ENCODE results near the gene SEM1.

The SEM1 gene

DNA sequence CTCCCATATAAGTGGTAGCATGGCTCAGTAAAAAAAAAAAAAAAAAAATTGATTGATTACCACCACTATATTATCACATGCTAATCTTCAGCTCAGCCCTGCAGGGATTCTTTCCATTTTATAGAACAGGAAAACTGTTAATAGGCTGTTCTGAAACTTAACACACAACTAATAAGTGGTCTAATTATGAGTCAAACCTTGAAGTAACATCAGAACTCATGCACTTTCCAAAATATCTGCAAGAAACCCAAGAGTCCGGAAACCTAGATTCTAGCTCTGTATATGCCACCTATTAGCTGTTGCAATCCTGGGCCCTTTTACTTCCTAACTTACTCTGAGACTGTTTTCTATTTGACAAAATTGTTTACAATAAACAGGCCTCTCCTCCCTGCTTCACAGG lies 23.9 kb downstream of the SEM1 start:
- TF ChIP-seq GATA3 (IDR thresholded peaks at IDR 0.05; ENCODE audit: low read depth, low read length): no peak
- no peak for TF ChIP-seq GATA2 (IDR thresholded peaks at IDR 0.05; ENCODE audit: low read depth, low read length)

DNA sequence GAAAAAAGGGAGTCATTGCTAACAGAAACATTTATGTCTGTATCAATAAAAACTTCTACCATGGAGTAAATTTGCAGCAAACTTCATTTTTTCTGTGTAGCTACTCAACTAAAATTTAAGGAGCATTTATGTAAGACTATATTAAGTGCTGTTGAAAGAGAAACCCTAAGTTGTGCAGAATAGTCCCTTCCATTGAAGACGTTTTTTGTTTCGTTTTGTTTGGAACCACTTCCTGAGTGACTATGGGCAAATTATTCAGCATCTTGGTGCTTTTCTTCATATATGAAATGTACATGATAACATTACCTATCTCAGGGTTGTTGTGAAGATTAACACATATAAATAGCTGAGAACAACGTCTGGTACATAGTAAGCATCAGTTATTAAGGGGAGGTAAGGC lies 24.3 kb downstream of the SEM1 start:
- TF ChIP-seq GATA3 (IDR thresholded peaks at IDR 0.05; ENCODE audit: low read depth, low read length): no peak
- TF ChIP-seq GATA2 (IDR thresholded peaks at IDR 0.05; ENCODE audit: low read depth, low read length): no peak

DNA sequence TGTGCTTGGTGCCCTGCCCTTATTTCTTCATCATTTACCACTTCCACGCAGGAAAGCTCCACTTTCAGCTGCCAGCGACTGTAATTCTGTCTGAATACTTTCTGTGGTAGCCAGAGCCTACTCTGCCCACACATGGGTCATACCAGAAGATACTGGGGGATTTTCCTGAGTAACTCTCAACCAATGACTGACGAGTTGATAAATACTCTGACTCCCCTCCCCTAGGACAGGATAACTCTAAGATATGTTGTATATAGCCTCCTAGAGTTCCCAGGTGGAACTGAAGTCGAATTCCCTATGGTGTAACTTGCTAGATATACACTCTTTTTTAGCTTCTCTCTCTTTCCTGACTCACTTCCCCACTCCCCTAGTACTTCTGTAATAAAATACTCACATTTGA lies 29.8 kb downstream of the SEM1 start:
- TF ChIP-seq GATA2 (IDR thresholded peaks at IDR 0.05; ENCODE audit: low read depth, low read length) (no peak), GATA3 (IDR thresholded peaks at IDR 0.05; ENCODE audit: low read depth, low read length) (no peak)

DNA sequence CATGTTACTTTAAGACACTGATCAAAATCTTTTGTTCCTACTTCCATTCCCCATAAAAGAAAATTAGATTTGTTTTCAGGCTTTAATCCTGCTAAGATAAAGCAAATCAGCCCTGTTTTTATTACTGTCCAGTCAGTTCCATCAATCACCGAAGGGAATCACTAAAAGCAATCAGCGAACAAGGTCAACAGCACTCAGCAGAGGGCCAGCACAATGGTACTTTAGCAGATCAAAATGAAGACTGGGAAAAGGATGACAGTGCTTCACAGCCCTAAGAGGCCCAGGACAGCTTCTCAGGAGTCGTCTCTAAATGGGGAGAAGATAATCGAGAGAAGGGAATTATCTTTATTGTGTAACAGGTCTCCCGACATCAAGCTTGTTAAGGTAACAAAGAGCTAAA lies 32.7 kb downstream of the SEM1 start:
- TF ChIP-seq GATA2 (IDR thresholded peaks at IDR 0.05; ENCODE audit: low read depth, low read length) (peak; percentile 23; the same call in 1 of the 2 replicates), GATA3 (IDR thresholded peaks at IDR 0.05; ENCODE audit: low read depth, low read length) (no peak)

DNA sequence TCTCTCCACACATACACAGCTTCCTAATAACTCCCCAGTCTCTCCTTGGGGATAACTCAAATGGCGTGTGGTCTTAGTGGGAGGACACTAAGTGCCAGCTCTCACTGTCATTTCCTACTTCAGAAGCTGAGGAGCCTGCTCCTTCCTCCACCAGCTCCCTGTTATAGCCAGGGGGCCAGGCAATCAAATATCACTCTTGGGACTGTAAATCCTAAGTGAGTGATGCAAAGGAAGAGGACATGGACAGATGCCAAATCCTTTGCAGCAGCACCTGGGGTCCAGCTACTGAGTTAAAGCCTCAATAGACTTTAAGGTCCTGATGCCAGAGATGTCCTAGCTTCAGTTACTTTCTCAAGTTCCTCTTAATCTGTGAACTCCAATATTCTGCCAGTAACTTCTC lies 34.1 kb downstream of the SEM1 start:
- TF ChIP-seq GATA2 (IDR thresholded peaks at IDR 0.05; ENCODE audit: low read depth, low read length): no peak
- no peak for TF ChIP-seq GATA3 (IDR thresholded peaks at IDR 0.05; ENCODE audit: low read depth, low read length)

DNA sequence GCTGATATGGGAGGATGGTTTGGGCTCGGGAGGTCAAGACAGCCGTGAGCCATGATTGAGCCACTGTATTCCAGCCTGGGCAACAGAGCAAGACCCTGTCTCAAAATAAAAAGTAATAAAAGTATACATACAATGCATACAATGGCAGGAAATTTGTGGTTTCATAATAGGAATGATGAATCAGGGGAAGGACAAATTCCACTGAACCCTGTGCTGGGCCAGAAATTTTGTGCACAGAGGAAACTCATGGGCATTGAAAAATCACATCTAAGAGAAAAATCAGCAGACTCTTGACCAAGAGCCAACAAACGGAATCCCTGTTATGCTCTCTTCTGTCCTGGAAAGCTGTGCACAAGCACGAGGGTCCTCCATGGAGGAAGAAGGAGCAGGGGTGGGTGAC lies 35.1 kb downstream of the SEM1 start:
- TF ChIP-seq GATA2 (IDR thresholded peaks at IDR 0.05; ENCODE audit: low read depth, low read length): no peak
- TF ChIP-seq GATA3 (IDR thresholded peaks at IDR 0.05; ENCODE audit: low read depth, low read length): no peak

DNA sequence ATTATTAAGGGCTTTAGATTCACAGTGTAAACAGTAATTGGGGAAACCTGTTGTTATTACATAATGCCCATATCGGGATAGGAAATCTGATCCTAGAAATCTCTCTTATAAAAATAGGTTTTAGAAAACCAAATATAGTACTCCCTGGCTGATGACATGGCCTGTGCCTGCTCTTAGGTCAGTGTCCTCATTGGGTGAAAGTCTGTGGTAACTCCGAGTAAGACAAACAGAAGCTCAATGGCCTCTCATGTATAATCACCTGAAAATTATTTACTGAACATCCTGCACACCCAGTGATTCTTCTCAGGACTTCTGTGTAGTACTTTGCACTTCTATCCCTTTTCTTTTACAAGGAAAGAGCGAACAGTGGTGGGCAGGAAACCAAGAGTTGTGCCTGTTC lies 37.8 kb downstream of the SEM1 start:
- TF ChIP-seq GATA2 (IDR thresholded peaks at IDR 0.05; ENCODE audit: low read depth, low read length): no peak
- no peak for TF ChIP-seq GATA3 (IDR thresholded peaks at IDR 0.05; ENCODE audit: low read depth, low read length)

DNA sequence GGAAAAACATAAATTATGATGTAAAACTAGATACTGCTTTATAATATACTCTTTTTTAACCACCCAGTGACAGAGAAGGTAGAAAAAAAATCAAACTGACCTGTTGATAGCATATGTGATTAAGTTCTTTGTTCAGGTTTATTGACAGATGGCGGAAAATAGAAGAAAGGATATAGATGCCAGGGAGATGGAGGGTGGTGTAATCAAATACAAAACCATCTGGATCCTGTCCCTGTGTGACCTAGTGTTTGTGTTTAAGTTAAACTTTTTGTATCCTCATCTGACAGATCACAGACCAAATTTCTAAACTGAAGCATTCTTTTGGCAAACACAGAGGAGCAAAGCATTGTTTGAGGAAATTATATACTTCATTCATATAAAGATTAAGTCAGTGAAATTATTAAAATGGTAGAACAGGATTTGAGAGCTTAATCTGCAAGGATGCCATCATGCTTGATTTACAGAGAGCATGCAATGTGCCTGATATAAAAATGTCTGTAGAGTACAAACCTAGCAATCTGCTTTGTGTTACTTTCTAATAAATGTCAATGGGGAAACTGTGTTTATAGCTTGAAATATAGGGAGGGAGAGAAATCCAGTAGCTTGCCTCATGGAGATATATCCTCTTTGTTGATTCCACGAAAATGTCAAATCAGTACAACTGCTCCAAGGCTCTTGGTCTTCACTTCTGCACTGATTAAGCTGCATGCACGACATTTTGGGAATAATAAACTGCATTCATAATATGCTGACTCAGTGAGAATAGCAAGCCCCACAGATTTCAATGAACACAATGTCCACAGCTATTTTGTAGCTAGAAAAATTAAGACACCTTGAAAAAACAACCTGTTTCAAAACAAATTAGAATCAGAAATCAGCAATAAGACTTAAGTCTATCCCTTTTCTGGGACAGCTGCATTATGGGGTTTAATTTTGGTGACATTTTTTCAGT lies 39.0 kb downstream of the SEM1 start:
- TF ChIP-seq GATA2 (IDR thresholded peaks at IDR 0.05; ENCODE audit: low read depth, low read length) (peak; percentile 86), GATA3 (IDR thresholded peaks at IDR 0.05; ENCODE audit: low read depth, low read length) (peak; percentile 82)

DNA sequence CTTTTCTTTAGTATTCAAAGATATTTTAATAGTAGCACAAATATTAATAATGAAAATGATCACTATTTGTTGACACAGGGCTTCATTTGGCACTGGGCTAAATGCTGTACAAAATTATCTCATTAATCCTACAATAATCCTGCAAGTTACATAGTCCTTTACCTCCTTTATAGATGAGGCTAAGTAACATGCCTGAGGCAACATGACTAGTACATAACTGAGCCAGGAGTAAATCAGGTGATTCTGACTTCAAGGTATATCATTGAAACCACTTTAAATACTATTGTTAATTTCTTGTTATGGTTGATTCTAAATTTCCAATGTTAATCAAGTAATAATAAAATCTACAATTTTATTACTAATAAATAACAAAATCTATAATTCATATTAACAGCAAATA lies 39.8 kb downstream of the SEM1 start:
- TF ChIP-seq GATA3 (IDR thresholded peaks at IDR 0.05; ENCODE audit: low read depth, low read length) (no peak), GATA2 (IDR thresholded peaks at IDR 0.05; ENCODE audit: low read depth, low read length) (no peak)

DNA sequence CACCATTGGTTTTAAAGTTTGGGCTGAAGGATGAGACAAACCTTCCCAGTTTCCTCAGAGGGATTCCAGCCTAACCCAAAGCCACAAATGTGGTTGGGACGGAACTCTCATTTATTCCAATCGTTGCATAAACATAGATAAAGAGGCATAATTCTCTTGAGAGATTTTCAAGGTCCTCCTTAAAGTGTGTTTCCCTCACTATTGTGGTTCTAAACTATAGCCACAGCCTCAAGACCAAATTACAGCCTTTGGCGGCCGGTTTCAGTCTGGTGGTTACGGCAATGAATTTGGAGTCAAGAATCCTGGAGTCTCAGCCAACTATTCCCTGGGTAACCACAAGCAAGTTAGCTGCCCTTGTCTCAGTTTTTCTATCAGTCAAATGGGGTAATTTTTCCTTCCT lies 42.6 kb downstream of the SEM1 start:
- no peak for TF ChIP-seq GATA3 (IDR thresholded peaks at IDR 0.05; ENCODE audit: low read depth, low read length)
- TF ChIP-seq GATA2 (IDR thresholded peaks at IDR 0.05; ENCODE audit: low read depth, low read length): no peak

DNA sequence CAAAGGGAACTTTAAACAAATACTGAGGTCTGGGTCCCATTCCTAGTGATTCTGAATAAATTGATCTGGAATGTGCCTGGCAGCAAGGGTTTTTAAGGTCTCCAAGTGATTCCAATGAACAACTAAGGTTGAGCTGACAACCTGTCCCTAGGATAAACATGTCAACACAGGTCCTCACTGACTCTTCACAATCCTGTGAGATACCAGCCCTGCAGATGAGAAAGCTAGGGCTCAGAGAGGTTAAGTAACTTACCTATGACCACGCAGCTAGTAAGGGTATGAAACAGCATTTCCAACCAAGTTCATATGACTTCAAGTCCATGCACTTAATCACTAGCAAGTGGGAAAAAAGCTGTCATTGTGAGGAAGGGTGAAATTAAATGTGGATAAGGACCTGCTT lies 44.0 kb downstream of the SEM1 start:
- TF ChIP-seq GATA2 (IDR thresholded peaks at IDR 0.05; ENCODE audit: low read depth, low read length) (no peak), GATA3 (IDR thresholded peaks at IDR 0.05; ENCODE audit: low read depth, low read length) (no peak)

DNA sequence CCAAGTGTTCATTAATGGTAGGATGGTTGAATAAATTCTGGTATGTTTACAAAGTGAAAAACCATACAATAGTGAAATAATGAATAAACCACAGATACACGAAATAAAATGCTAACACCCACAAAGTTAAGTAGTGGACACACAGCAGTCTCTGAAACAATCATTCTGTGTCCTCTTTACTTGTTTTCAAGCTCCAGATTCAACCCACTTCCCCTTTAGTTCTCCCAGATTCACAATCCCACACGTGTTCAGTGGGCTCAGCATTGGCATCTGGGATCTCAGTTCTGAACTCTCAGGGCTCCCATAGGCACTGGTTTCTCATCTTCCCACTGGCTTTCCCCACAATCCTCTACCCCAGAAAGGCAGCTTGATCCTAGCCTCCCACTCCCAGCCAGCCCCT lies 44.9 kb downstream of the SEM1 start:
- no peak for TF ChIP-seq GATA3 (IDR thresholded peaks at IDR 0.05; ENCODE audit: low read depth, low read length)
- no peak for TF ChIP-seq GATA2 (IDR thresholded peaks at IDR 0.05; ENCODE audit: low read depth, low read length)

DNA sequence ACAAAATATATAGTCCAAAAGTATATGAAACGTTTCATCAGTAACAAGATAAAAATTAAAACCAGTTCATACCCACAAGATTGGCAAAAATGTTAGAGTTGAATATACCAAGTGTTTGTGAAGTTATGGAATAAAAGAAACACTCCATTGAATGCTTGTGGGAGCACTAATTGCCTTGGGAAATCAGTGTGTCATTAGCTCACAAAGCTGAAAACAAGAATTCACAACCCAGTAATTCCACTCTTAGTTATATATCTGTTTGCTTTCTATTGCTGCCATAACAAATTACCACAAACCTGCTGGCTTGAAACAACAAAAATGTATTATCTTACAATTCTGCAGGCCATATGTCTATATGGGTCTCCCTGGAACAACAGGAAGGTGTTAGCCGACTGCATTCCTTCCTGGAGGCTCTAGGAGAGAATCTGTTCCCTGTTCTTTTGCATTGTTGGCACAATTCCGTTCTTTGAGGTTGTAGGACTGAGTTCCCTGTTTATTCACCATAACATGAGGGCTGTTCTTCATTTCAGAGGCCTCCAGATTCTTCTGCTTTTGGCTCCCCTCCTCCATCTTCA lies 45.7 kb downstream of the SEM1 start:
- no peak for TF ChIP-seq GATA3 (IDR thresholded peaks at IDR 0.05; ENCODE audit: low read depth, low read length)

DNA sequence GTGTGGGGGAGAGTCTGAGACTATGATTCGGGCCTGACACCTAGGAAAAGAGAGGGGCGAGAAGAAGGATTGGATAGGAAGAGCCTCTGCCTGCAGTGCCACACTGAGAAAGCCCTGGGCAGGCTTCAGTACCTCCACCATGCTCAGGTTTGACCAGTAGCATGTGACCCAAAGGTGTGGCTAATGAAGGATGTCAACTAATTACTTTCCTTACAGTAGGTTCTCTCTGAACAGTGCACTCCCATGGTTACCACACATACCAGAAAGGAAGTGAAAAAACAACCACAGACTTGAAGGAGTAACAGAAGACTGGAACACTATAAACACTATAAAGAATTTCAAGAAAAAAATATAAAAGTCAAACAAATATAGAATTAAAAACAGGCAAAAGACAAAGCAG lies 46.2 kb downstream of the SEM1 start:
- TF ChIP-seq GATA3 (IDR thresholded peaks at IDR 0.05; ENCODE audit: low read depth, low read length) (no peak), GATA2 (IDR thresholded peaks at IDR 0.05; ENCODE audit: low read depth, low read length) (no peak)

DNA sequence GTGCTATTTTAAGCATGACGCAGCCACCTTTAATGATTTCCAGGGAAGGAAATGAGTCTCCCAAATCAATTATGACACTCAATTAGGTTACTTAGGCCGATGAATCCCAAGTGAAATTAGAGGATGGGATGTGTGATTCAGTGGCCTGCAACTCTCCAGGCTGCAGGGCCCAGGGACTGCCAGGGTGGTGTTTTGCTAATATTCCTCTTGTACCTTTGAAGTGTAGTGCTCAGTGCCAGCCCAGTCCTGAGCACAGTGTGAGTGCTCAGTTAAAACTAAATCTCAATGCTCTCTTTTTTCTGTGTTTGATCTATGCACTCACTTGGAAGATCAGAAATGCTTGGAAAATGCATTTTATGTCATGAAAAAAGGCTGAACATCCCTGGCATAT lies 51.6 kb downstream of the SEM1 start:
- no peak for TF ChIP-seq GATA2 (IDR thresholded peaks at IDR 0.05; ENCODE audit: low read depth, low read length)
- no peak for TF ChIP-seq GATA3 (IDR thresholded peaks at IDR 0.05; ENCODE audit: low read depth, low read length)

Data from SH-SY5Y (cell line).